PFSK-1 (cell line): ENCODE data around the gene LILRB3.

Experiments
- POLR2AphosphoS5 ChIP-seq: IDR thresholded peaks from 2 replicates; pipeline ENCODE4 v1.6.1; 2012; ENCODE audit warnings: low read depth, mild to moderate bottlenecking, control low read depth, low read length, moderate library complexity
- SIN3A ChIP-seq: IDR thresholded peaks from 2 replicates; pipeline ENCODE4 v1.6.1; 2012; ENCODE audit warnings: mild to moderate bottlenecking, low read length, moderate library complexity, borderline replicate concordance; ENCODE audit not compliant: insufficient read depth
- TF ChIP-seq, protein P1 (sequence below), 2 experiments: IDR thresholded peaks; 2 replicates each; pipeline versions ENCODE4 v1.6.1 to v1.8.0; 2011 to 2012; ENCODE audit warnings: low read depth in 2 of 2, low read length in 2 of 2, control low read depth in 1 of 2, inconsistent platforms in 1 of 2, mild to moderate bottlenecking in 1 of 2, moderate library complexity in 1 of 2; ENCODE audit not compliant: insufficient read depth in 1 of 2

DNA sequence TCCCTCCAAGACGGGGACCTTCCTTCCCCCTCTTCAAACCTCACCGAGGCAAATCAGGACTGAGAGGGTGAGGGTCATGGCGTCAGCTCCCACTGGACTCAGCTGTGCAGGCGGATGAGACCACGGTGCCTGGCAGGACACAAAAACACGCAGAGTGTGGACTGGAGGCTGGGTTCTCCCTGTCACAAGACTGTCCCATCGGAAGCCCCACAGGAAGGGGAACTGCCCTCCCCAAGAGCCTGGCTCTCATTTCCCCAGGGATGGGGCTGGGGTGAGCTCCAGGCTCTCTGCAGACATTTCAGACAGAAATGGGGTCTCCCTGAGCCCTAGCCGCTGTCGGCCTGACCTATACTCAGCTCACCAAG lies 34.3 kb upstream of the LILRB3 start, which contains the start of gene LILRB5:
- TF ChIP-seq POLR2AphosphoS5: no peak
- TF ChIP-seq SIN3A: no peak
- TF ChIP-seq, protein P1, sequence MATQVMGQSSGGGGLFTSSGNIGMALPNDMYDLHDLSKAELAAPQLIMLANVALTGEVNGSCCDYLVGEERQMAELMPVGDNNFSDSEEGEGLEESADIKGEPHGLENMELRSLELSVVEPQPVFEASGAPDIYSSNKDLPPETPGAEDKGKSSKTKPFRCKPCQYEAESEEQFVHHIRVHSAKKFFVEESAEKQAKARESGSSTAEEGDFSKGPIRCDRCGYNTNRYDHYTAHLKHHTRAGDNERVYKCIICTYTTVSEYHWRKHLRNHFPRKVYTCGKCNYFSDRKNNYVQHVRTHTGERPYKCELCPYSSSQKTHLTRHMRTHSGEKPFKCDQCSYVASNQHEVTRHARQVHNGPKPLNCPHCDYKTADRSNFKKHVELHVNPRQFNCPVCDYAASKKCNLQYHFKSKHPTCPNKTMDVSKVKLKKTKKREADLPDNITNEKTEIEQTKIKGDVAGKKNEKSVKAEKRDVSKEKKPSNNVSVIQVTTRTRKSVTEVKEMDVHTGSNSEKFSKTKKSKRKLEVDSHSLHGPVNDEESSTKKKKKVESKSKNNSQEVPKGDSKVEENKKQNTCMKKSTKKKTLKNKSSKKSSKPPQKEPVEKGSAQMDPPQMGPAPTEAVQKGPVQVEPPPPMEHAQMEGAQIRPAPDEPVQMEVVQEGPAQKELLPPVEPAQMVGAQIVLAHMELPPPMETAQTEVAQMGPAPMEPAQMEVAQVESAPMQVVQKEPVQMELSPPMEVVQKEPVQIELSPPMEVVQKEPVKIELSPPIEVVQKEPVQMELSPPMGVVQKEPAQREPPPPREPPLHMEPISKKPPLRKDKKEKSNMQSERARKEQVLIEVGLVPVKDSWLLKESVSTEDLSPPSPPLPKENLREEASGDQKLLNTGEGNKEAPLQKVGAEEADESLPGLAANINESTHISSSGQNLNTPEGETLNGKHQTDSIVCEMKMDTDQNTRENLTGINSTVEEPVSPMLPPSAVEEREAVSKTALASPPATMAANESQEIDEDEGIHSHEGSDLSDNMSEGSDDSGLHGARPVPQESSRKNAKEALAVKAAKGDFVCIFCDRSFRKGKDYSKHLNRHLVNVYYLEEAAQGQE (IDR thresholded peaks at IDR 0.05; ENCODE audit: insufficient read depth in 1 of 2, low read depth in 2 of 2, low read length in 2 of 2): no peak
